K562 (cell line): Measurements from ENCODE around the gene PSMA7. TPM values are rescaled to one million over a fixed set of nuclear protein-coding genes. Genes with fewer than 3 reads are reported as not detected.

Experiments used
- ATF4 ChIP-seq: fragments of 450-650 bp; formaldehyde crosslinking; IDR thresholded peaks from 2 replicates; pipeline ENCODE4 v1.4.0; 2022; ENCODE audit warnings: mild to moderate bottlenecking, moderate library complexity
- C11orf30 ChIP-seq: fragments of 450-650 bp; IDR thresholded peaks from 2 replicates; pipeline ENCODE4 v1.6.1; 2016; ENCODE audit warnings: low read depth, mild to moderate bottlenecking
- CHAMP1 ChIP-seq: fragments of 450-650 bp; IDR thresholded peaks from 2 replicates; pipeline ENCODE4 v1.6.1; 2016; ENCODE audit warnings: mild to moderate bottlenecking
- CHD4 ChIP-seq: fragments of 200-600 bp; sonication (generic); IDR thresholded peaks from 3 replicates; pipeline ENCODE4 v1.6.1; 2012; ENCODE audit warnings: low read depth, mild to moderate bottlenecking, mixed read lengths, low read length, inconsistent platforms; ENCODE audit not compliant: insufficient read depth, insufficient replicate concordance, poor library complexity, severe bottlenecking
- CXXC5 ChIP-seq: fragments of 250-450 bp; sonication (Bioruptor Pico); IDR thresholded peaks from 2 replicates; pipeline ENCODE4 v1.8.0; 2022; ENCODE audit warnings: inconsistent platforms, mild to moderate bottlenecking, moderate library complexity
- DPF2 ChIP-seq: fragments of 450-650 bp; IDR thresholded peaks from 2 replicates; pipeline ENCODE4 v1.6.1; 2016
- ETV1 ChIP-seq: fragments of 450-650 bp; conservative IDR thresholded peaks from 2 replicates; pipeline ENCODE4 v1.6.1; 2016; ENCODE audit warnings: missing genetic modification characterization, control low read depth, low read depth, missing compliant biosample characterization
- MED1 ChIP-seq: sonication (generic); formaldehyde crosslinking; IDR thresholded peaks from 2 replicates; pipeline ENCODE4 v1.8.1; 2023; ENCODE audit warnings: missing genetic modification reagents, borderline replicate concordance
- NCOA2 ChIP-seq, 2 experiments: fragments of 450-650 bp; IDR thresholded peaks; 2 replicates each; pipeline ENCODE4 v1.6.1; 2018; ENCODE audit warnings: mild to moderate bottlenecking in 2 of 2, moderate library complexity in 1 of 2; ENCODE audit not compliant: partially characterized antibody in 2 of 2
- NR2C2 ChIP-seq, 2 experiments: fragments of 200-800 bp in 1 of 2; sonication (Bioruptor generic) in 1 of 2; sonication (generic) in 1 of 2; formaldehyde crosslinking in 1 of 2; IDR thresholded peaks; 2 replicates each; pipeline versions ENCODE4 v1.6.1 to v1.8.0; 2016 to 2022; ENCODE audit warnings: mild to moderate bottlenecking in 1 of 2, missing compliant biosample characterization in 1 of 2, missing genetic modification characterization in 1 of 2, missing genetic modification reagents in 1 of 2
- PHF8 ChIP-seq: fragments of 200-600 bp; sonication (generic); IDR thresholded peaks from 2 replicates; pipeline ENCODE4 v1.6.1; 2012; ENCODE audit warnings: mixed run types, mild to moderate bottlenecking, inconsistent platforms, low read length, moderate library complexity, borderline replicate concordance
- POLR2B ChIP-seq: fragments of 450-650 bp; IDR thresholded peaks from 2 replicates; pipeline ENCODE4 v1.6.1; 2018; ENCODE audit warnings: low read depth; ENCODE audit not compliant: partially characterized antibody
- PTBP1 ChIP-seq: fragments of 200-400 bp; formaldehyde crosslinking; IDR thresholded peaks from 2 replicates; pipeline ENCODE4 v1.6.1; 2017; ENCODE audit warnings: low read depth, low read length
- RBM25 ChIP-seq: fragments of 200-400 bp; formaldehyde crosslinking; IDR thresholded peaks from 2 replicates; pipeline ENCODE4 v1.6.1; 2018; ENCODE audit warnings: low read length, low read depth, moderate library complexity; ENCODE audit not compliant: severe bottlenecking
- SMAD3 ChIP-seq: fragments of 450-650 bp; formaldehyde crosslinking; conservative IDR thresholded peaks from 2 replicates; pipeline ENCODE4 v1.4.0; 2020; ENCODE audit warnings: mild to moderate bottlenecking
- THAP12 ChIP-seq: fragments of 250-450 bp; sonication (Bioruptor Pico); IDR thresholded peaks from 2 replicates; pipeline ENCODE4 v1.9.0; 2021; ENCODE audit warnings: mild to moderate bottlenecking, inconsistent platforms
- THAP7 ChIP-seq: fragments of 250-450 bp; sonication (Bioruptor Pico); IDR thresholded peaks from 2 replicates; pipeline ENCODE4 v1.5.0; 2021
- ZBED1 ChIP-seq: IDR thresholded peaks from 2 replicates; pipeline ENCODE4 v1.6.1; 2014
- ZNF347 ChIP-seq: fragments of 450-650 bp; formaldehyde crosslinking; IDR thresholded peaks from 2 replicates; pipeline ENCODE4 v1.4.0; 2020; ENCODE audit warnings: low read depth, mild to moderate bottlenecking, moderate library complexity
- ZNF76 ChIP-seq: fragments of 250-450 bp; sonication (Bioruptor Pico); IDR thresholded peaks from 2 replicates; pipeline ENCODE4 v1.4.0; 2020; ENCODE audit warnings: mild to moderate bottlenecking, moderate library complexity, borderline replicate concordance
- polyA plus RNA-seq, 8 experiments: library from polyadenylated mRNA; depleted of rRNA in 4 of 8; stranded (reverse) in 5 of 8; unstranded in 3 of 8; fragments of >200 nt; fragmentation: Nextera tagmentation in 2 of 8; fragmentation: Illumina TruSeq in 1 of 8; extraction: Ambion mirVana in 2 of 8; extraction: Trizol in 1 of 8; gene quantifications; 2 replicates each; pipeline versions ENCODE4 v1.2.1 to v1.2.3, GENCODE V29; 2011 to 2014; ENCODE audit warnings: inconsistent platforms in 1 of 8, missing spikeins in 1 of 8
- total RNA-seq, 7 experiments: library from RNA; depleted of rRNA in 6 of 7; stranded (reverse); fragments of >200 nt in 6 of 7; fragmentation: Illumina TruSeq in 2 of 7; extraction: Trizol in 2 of 7; gene quantifications; 2 replicates each; pipeline versions ENCODE4 v1.2.1 to v1.2.3, GENCODE V29; 2011 to 2021; ENCODE audit warnings: low replicate concordance in 1 of 7

PSMA7 gene
- total and polyA plus RNA-seq, 9 of the 15 experiments (the other 6 are each of a cell fraction or from before 2014, with no cell fraction given), result 257 to 510 (median 393) TPM

GRCh38 chr20:62182469-62183425 lies 39.6 kb upstream of the PSMA7 start, which contains the start of gene MTG2 (continued):
- TF ChIP-seq ATF4, result 0 out of 2 replicates have a peak, but pooled peaks have one; percentile 3
- peak; percentile 96; the same call in 1 of the 2 replicates for TF ChIP-seq PHF8
- TF ChIP-seq ZBED1, result peak; percentile 69; the same call in 1 of the 2 replicates
- peak; percentile 97 for TF ChIP-seq POLR2B
- TF ChIP-seq C11orf30, result peak; percentile 98
- TF ChIP-seq NCOA2 (IDR thresholded peaks at IDR 0.05; ENCODE audit: partially characterized antibody in 2 of 2), result no peak
- TF ChIP-seq ETV1 (tag), result peak; percentile 92
- no peak for TF ChIP-seq MED1
- TF ChIP-seq CHAMP1, result no peak
- TF ChIP-seq DPF2, result 0 out of 2 replicates have a peak, but pooled peaks have one; percentile 12
- no peak for TF ChIP-seq ZNF347 (CRISPR knock-in tag)
- peak; percentile 90 for TF ChIP-seq CXXC5 (CRISPR knock-in tag)
- TF ChIP-seq ZNF76 (CRISPR knock-in tag), result no peak
- TF ChIP-seq CHD4, result no peak
- TF ChIP-seq PTBP1, result no peak
- TF ChIP-seq THAP7 (CRISPR knock-in tag), result peak; percentile 70; the same call in 1 of the 2 replicates
- 0 out of 2 replicates have a peak, but pooled peaks have one; percentile 38 for TF ChIP-seq SMAD3 (CRISPR knock-in tag)
- TF ChIP-seq NR2C2 (CRISPR knock-in tag; IDR thresholded peaks at IDR 0.05), result peak; percentile 90
- TF ChIP-seq NR2C2 (tag; IDR thresholded peaks at IDR 0.05), result peak; percentile 99
- peak; percentile 75; the same call in 1 of the 2 replicates for TF ChIP-seq THAP12 (CRISPR knock-in tag)
- TF ChIP-seq RBM25, result no peak
